Measurements from ENCODE around the gene PPBP. TPM values are rescaled to one million over a fixed set of nuclear protein-coding genes. Genes with fewer than 3 reads are reported as not detected.
"Not testable (repeated sequence)": the region's sequence is repeated elsewhere in the genome, so short reads cannot be mapped to it uniquely, and the experiment has no call there.

Gene PPBP
- polyA plus RNA-seq, 2 donors, result 0.14 TPM; not detected in 1

- Histone ChIP-seq H3K27ac (ENCODE audit: low read depth in 2 of 2, low read length in 1 of 2) (no peak overlapping the region), H3K4me1 (ENCODE audit: control insufficient read depth in 2 of 2, insufficient read depth in 2 of 2, low read length in 1 of 2) (no peaks in the 10 kb centered on the region), H3K36me3 (ENCODE audit: control insufficient read depth in 2 of 2, insufficient read depth in 2 of 2, low read length in 1 of 2) (no peaks in the 10 kb centered on the region), H3K27me3 (ENCODE audit: control insufficient read depth in 1 of 2, insufficient read depth in 2 of 2, low read length in 2 of 2) (no peaks in the 10 kb centered on the region), H3K4me3 (ENCODE audit: low read depth in 1 of 2, low read length in 2 of 2) (no peak overlapping the region), H3K9me3 (ENCODE audit: control insufficient read depth in 2 of 2, insufficient read depth in 1 of 2, low read depth in 1 of 2, low read length in 1 of 2) (no peaks in the 10 kb centered on the region)
- WGBS, 2 donors, result 67 to 70% methylated on average over 2 of the region's 2 CpGs
Measured at GRCh38 chr4:73962724-73963123, 25.3 kb downstream of the PPBP start.

GRCh38 chr4:73959041-73959440, 28.9 kb downstream of the PPBP start:
- not testable (repeated sequence) for H3K4me1 ChIP-seq (ENCODE audit: control insufficient read depth in 2 of 2, insufficient read depth in 2 of 2, low read length in 1 of 2); H3K27me3 ChIP-seq (ENCODE audit: control insufficient read depth in 1 of 2, insufficient read depth in 2 of 2, low read length in 2 of 2); H3K4me3 ChIP-seq (ENCODE audit: low read depth in 1 of 2, low read length in 2 of 2); H3K27ac ChIP-seq (ENCODE audit: low read depth in 2 of 2, low read length in 1 of 2); H3K9me3 ChIP-seq (ENCODE audit: control insufficient read depth in 2 of 2, insufficient read depth in 1 of 2, low read depth in 1 of 2, low read length in 1 of 2); H3K36me3 ChIP-seq (ENCODE audit: control insufficient read depth in 2 of 2, insufficient read depth in 2 of 2, low read length in 1 of 2)
- WGBS, 2 donors, result 88 to 90% methylated on average over 1 of the region's 1 CpG

GRCh38 chr4:73952352-73952751, 35.6 kb downstream of the PPBP start:
- no peaks in the 10 kb centered on the region for H3K36me3 ChIP-seq (ENCODE audit: control insufficient read depth in 2 of 2, insufficient read depth in 2 of 2, low read length in 1 of 2)
- WGBS, 2 donors, result 92% methylated on average over 3 of the region's 3 CpGs
- H3K27ac ChIP-seq (ENCODE audit: low read depth in 2 of 2, low read length in 1 of 2), result no peak overlapping the region
- H3K4me1 ChIP-seq (ENCODE audit: control insufficient read depth in 2 of 2, insufficient read depth in 2 of 2, low read length in 1 of 2), result no peaks in the 10 kb centered on the region
- no peaks in the 10 kb centered on the region for H3K9me3 ChIP-seq (ENCODE audit: control insufficient read depth in 2 of 2, insufficient read depth in 1 of 2, low read depth in 1 of 2, low read length in 1 of 2)
- no peaks in the 10 kb centered on the region for H3K27me3 ChIP-seq (ENCODE audit: control insufficient read depth in 1 of 2, insufficient read depth in 2 of 2, low read length in 2 of 2)
- no peak overlapping the region for H3K4me3 ChIP-seq (ENCODE audit: low read depth in 1 of 2, low read length in 2 of 2)

- not testable (repeated sequence) for H3K36me3 ChIP-seq (ENCODE audit: control insufficient read depth in 2 of 2, insufficient read depth in 2 of 2, low read length in 1 of 2); H3K4me3 ChIP-seq (ENCODE audit: low read depth in 1 of 2, low read length in 2 of 2); H3K27ac ChIP-seq (ENCODE audit: low read depth in 2 of 2, low read length in 1 of 2); H3K27me3 ChIP-seq (ENCODE audit: control insufficient read depth in 1 of 2, insufficient read depth in 2 of 2, low read length in 2 of 2); H3K4me1 ChIP-seq (ENCODE audit: control insufficient read depth in 2 of 2, insufficient read depth in 2 of 2, low read length in 1 of 2); H3K9me3 ChIP-seq (ENCODE audit: control insufficient read depth in 2 of 2, insufficient read depth in 1 of 2, low read depth in 1 of 2, low read length in 1 of 2)
- WGBS, 2 donors, result 68 to 69% methylated on average over 8 of the region's 8 CpGs
Measured at GRCh38 chr4:73950376-73950920, 37.5 kb downstream of the PPBP start.

GRCh38 chr4:73948990-73949706, 38.8 kb downstream of the PPBP start:
- WGBS, 2 donors, result 70 to 90% methylated on average over 7 of the region's 7 CpGs
- no peaks in the 10 kb centered on the region for H3K9me3 ChIP-seq (ENCODE audit: control insufficient read depth in 2 of 2, insufficient read depth in 1 of 2, low read depth in 1 of 2, low read length in 1 of 2)
- no peak overlapping the region for H3K27ac ChIP-seq (ENCODE audit: low read depth in 2 of 2, low read length in 1 of 2)
- peaks cover 0 to 2% of the 10 kb centered on the region in 2 donors for H3K27me3 ChIP-seq (ENCODE audit: control insufficient read depth in 1 of 2, insufficient read depth in 2 of 2, low read length in 2 of 2)
- no peak overlapping the region for H3K4me3 ChIP-seq (ENCODE audit: low read depth in 1 of 2, low read length in 2 of 2)
- no peaks in the 10 kb centered on the region for H3K36me3 ChIP-seq (ENCODE audit: control insufficient read depth in 2 of 2, insufficient read depth in 2 of 2, low read length in 1 of 2)
- H3K4me1 ChIP-seq (ENCODE audit: control insufficient read depth in 2 of 2, insufficient read depth in 2 of 2, low read length in 1 of 2), result peaks cover 0 to under 1% of the 10 kb centered on the region in 2 donors

- H3K27ac ChIP-seq (ENCODE audit: low read depth in 2 of 2, low read length in 1 of 2), result no peak overlapping the region
- WGBS, 2 donors, result 80 to 81% methylated on average over 1 of the region's 1 CpG
Measured at GRCh38 chr4:73948291-73948690, 39.7 kb downstream of the PPBP start.

GRCh38 chr4:73947239-73947985, 40.6 kb downstream of the PPBP start:
- peaks cover 0 to 4% of the 10 kb centered on the region in 2 donors for H3K4me1 ChIP-seq (ENCODE audit: control insufficient read depth in 2 of 2, insufficient read depth in 2 of 2, low read length in 1 of 2)
- no peak overlapping the region for H3K27ac ChIP-seq (ENCODE audit: low read depth in 2 of 2, low read length in 1 of 2)
- 63 to 65% methylated on average over 3 of the region's 3 CpGs for WGBS, 2 donors
- no peaks in the 10 kb centered on the region for H3K36me3 ChIP-seq (ENCODE audit: control insufficient read depth in 2 of 2, insufficient read depth in 2 of 2, low read length in 1 of 2)
- peaks cover 0 to 2% of the 10 kb centered on the region in 2 donors for H3K27me3 ChIP-seq (ENCODE audit: control insufficient read depth in 1 of 2, insufficient read depth in 2 of 2, low read length in 2 of 2)
- H3K4me3 ChIP-seq (ENCODE audit: low read depth in 1 of 2, low read length in 2 of 2), result no peak overlapping the region
- no peaks in the 10 kb centered on the region for H3K9me3 ChIP-seq (ENCODE audit: control insufficient read depth in 2 of 2, insufficient read depth in 1 of 2, low read depth in 1 of 2, low read length in 1 of 2)

More at GRCh38 chr4:73948291-73948690, 39.7 kb downstream of the PPBP start:
- no peaks in the 10 kb centered on the region for H3K36me3 ChIP-seq (ENCODE audit: control insufficient read depth in 2 of 2, insufficient read depth in 2 of 2, low read length in 1 of 2)
- peaks cover 0 to 2% of the 10 kb centered on the region in 2 donors for H3K27me3 ChIP-seq (ENCODE audit: control insufficient read depth in 1 of 2, insufficient read depth in 2 of 2, low read length in 2 of 2)
- no peak overlapping the region for H3K4me3 ChIP-seq (ENCODE audit: low read depth in 1 of 2, low read length in 2 of 2)
- H3K9me3 ChIP-seq (ENCODE audit: control insufficient read depth in 2 of 2, insufficient read depth in 1 of 2, low read depth in 1 of 2, low read length in 1 of 2), result no peaks in the 10 kb centered on the region
- peaks cover 0 to 4% of the 10 kb centered on the region in 2 donors for H3K4me1 ChIP-seq (ENCODE audit: control insufficient read depth in 2 of 2, insufficient read depth in 2 of 2, low read length in 1 of 2)

GRCh38 chr4:73945674-73946449, 42.1 kb downstream of the PPBP start:
- Histone ChIP-seq H3K4me3 (ENCODE audit: low read depth in 1 of 2, low read length in 2 of 2) (no peak overlapping the region), H3K27ac (ENCODE audit: low read depth in 2 of 2, low read length in 1 of 2) (no peak overlapping the region), H3K36me3 (ENCODE audit: control insufficient read depth in 2 of 2, insufficient read depth in 2 of 2, low read length in 1 of 2) (no peaks in the 10 kb centered on the region), H3K4me1 (ENCODE audit: control insufficient read depth in 2 of 2, insufficient read depth in 2 of 2, low read length in 1 of 2) (peaks cover 0 to 4% of the 10 kb centered on the region in 2 donors), H3K27me3 (ENCODE audit: control insufficient read depth in 1 of 2, insufficient read depth in 2 of 2, low read length in 2 of 2) (peaks cover 0 to 2% of the 10 kb centered on the region in 2 donors), H3K9me3 (ENCODE audit: control insufficient read depth in 2 of 2, insufficient read depth in 1 of 2, low read depth in 1 of 2, low read length in 1 of 2) (no peaks in the 10 kb centered on the region)
- WGBS, 2 donors, result 67 to 73% methylated on average over 3 of the region's 3 CpGs

GRCh38 chr4:73945140-73945539, 42.9 kb downstream of the PPBP start:
- Histone ChIP-seq H3K27ac (ENCODE audit: low read depth in 2 of 2, low read length in 1 of 2) (no peak overlapping the region), H3K27me3 (ENCODE audit: control insufficient read depth in 1 of 2, insufficient read depth in 2 of 2, low read length in 2 of 2) (peaks cover 0 to 2% of the 10 kb centered on the region in 2 donors)
- WGBS, 2 donors, result 77 to 85% methylated on average over 4 of the region's 4 CpGs

More at GRCh38 chr4:73945140-73945539, 42.9 kb downstream of the PPBP start:
- peaks cover 0 to 4% of the 10 kb centered on the region in 2 donors for H3K4me1 ChIP-seq (ENCODE audit: control insufficient read depth in 2 of 2, insufficient read depth in 2 of 2, low read length in 1 of 2)
- no peak overlapping the region for H3K4me3 ChIP-seq (ENCODE audit: low read depth in 1 of 2, low read length in 2 of 2)
- H3K9me3 ChIP-seq (ENCODE audit: control insufficient read depth in 2 of 2, insufficient read depth in 1 of 2, low read depth in 1 of 2, low read length in 1 of 2), result no peaks in the 10 kb centered on the region
- H3K36me3 ChIP-seq (ENCODE audit: control insufficient read depth in 2 of 2, insufficient read depth in 2 of 2, low read length in 1 of 2), result no peaks in the 10 kb centered on the region
